GM12874 (cell line): ENCODE results near the gene GALNTL6.

Experiments used
- TF ChIP-seq, protein P1 (sequence below): IDR thresholded peaks from 2 replicates; pipeline ENCODE4 v1.5.1; 2011; ENCODE audit warnings: low read depth, mild to moderate bottlenecking, control low read depth, low read length, moderate library complexity; ENCODE audit not compliant: insufficient read depth

GALNTL6 gene

DNA sequence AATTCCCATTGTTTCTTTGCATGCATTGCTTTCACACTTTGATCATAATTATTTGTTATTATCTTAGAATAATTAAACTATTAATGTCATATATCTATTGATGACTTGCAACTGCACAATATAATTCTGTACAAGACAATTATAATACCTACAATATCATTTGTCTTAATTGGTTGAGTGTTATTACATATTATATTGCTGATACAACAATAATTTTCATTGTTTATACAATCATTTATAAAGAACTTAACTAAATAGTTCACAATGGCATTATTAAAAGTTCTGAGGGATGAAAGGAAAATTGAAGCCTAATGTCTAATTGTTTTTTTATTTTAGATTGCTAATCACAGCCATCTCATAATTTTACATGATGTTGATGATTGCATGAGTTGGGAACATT, 227.6 kb downstream of the GALNTL6 start:
- TF ChIP-seq, protein P1, sequence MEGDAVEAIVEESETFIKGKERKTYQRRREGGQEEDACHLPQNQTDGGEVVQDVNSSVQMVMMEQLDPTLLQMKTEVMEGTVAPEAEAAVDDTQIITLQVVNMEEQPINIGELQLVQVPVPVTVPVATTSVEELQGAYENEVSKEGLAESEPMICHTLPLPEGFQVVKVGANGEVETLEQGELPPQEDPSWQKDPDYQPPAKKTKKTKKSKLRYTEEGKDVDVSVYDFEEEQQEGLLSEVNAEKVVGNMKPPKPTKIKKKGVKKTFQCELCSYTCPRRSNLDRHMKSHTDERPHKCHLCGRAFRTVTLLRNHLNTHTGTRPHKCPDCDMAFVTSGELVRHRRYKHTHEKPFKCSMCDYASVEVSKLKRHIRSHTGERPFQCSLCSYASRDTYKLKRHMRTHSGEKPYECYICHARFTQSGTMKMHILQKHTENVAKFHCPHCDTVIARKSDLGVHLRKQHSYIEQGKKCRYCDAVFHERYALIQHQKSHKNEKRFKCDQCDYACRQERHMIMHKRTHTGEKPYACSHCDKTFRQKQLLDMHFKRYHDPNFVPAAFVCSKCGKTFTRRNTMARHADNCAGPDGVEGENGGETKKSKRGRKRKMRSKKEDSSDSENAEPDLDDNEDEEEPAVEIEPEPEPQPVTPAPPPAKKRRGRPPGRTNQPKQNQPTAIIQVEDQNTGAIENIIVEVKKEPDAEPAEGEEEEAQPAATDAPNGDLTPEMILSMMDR, result no peak

DNA sequence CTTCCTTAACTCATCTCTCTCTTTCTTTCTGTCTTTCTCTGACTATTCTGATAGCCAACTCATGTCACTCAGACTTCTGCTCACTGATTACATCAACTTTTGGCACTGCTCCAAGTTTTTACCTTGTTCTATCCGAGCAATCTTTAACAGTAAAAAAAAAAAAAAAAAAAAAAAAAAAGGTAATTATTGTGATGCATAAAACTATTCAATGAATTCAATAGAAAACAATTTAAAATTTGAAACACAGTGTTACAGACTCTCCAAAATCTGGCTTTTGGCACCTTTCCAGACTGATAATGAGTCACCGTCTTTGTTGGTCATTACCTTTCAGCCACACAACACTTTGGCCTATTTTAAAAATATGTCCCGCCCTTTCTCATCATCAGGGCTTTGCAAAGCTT, 229.5 kb downstream of the GALNTL6 start:
- TF ChIP-seq, protein P1, result no peak

DNA sequence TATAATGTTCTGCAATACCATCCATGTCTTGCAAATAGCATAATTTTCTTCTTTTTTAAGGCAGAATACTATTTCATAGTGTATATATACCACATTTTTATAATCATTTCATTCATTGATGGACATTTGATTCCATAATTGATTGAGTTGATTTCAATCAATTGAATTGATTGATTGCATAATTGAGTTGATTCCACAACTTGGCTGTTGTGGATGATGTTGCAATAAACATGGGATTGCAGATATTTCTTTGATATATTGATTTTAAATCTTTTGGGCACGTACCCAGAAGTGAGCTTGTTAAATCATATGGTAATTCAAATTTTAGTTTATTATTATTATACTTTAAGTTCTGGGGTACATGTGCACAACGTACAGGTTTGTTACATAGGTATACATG, 232.8 kb downstream of the GALNTL6 start:
- TF ChIP-seq, protein P1, result no peak

DNA sequence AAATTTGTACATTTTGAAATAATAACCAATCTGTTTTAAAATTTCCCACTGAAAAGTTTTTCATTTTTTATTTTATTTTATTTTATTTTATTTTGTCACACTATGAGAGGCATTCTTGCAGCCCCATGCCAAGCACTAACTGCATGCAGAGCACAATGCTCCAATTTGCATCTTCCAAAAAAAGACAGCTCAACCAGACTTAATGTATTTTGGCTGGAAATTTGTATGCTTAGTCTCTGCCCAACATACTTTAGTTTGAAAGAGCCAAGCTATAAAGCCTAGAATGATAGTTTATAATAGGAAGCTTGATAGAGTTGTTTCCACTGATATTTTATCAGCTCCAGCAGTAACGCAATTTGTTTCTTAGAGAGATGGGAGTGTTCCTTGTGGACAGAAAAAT, 235.5 kb downstream of the GALNTL6 start:
- TF ChIP-seq, protein P1, result no peak

DNA sequence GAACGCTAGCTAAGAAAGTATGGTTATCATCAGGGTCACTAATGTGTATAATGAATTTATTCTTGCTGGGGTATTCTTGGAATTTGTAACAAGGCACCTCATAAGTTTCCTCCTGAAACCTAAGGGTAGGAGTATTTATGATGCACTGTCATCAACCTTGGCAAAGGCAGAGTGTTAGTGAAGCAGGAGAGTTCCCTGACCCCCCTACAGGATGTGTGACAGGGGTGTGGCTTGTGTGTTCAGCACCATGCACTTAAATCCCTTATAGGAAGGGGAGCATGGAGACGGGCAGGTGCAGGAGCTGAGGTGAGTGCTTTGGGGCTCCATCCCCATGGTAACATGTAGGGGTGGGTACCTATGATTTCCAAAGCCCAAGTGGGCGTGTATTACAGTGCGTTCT, 237.7 kb downstream of the GALNTL6 start:
- TF ChIP-seq, protein P1, result no peak

DNA sequence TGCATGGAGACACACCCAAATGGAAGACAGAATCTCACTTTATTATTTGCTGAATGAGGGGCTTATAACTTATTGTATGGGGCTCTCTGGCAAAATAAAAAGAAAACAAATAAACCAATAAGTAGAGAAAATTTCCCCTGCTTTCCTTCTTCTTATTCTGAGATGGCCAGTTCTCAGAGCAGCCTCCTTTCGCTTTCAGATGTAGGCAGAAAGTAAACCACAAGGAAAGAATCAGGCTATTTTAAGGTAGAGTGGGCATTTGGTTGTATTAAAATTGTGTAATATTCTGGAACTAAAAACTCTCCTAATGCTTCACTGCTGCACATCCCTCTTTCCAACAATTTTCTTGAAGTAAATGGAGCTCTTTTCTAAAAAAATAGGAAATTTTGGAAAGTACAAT, 241.8 kb downstream of the GALNTL6 start:
- TF ChIP-seq, protein P1, result no peak

DNA sequence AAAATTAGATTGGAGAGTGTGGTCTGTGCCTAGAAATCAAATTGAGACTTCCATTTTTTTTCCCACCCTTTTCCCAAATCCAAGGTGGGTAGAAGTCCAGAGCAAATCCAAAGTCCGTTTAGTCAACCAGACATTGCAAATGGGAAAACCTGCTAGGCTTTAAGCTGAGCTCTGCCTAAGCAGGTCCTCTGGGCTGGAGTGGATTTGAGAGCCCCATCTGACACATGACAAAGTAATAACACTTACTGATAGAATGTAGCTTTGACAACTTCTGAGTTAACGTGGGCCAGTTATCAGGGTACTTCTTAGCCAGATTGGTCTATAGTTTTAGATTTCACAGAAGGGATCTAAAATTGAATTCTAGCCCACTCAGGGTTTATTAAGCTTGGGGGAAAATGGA, 242.3 kb downstream of the GALNTL6 start:
- TF ChIP-seq, protein P1, result no peak

DNA sequence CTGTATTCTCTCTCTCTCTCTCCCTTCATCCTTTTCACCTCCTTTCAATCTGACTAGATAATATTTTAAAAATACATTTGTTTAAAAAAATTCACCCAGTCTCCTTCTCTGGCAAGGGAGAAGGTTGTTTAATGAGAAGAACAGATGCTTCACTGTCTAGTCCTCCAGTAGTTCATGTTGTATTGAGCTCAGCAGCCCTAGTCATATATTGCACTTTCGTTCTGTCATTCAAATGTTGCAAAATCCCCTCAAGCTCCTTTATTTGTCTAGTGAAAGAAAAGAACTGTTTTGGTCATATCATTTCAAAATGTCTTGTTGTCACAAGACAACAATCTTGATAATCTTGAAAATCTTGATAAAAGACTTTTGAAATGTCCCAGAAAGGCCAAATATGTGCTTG, 248.0 kb downstream of the GALNTL6 start:
- TF ChIP-seq, protein P1, result no peak
